ENCODE data around the gene SOBP.

SOBP gene

GRCh38 chr6:107689190-107689589, 199.3 kb downstream of the SOBP start:
- TF ChIP-seq, protein P1, sequence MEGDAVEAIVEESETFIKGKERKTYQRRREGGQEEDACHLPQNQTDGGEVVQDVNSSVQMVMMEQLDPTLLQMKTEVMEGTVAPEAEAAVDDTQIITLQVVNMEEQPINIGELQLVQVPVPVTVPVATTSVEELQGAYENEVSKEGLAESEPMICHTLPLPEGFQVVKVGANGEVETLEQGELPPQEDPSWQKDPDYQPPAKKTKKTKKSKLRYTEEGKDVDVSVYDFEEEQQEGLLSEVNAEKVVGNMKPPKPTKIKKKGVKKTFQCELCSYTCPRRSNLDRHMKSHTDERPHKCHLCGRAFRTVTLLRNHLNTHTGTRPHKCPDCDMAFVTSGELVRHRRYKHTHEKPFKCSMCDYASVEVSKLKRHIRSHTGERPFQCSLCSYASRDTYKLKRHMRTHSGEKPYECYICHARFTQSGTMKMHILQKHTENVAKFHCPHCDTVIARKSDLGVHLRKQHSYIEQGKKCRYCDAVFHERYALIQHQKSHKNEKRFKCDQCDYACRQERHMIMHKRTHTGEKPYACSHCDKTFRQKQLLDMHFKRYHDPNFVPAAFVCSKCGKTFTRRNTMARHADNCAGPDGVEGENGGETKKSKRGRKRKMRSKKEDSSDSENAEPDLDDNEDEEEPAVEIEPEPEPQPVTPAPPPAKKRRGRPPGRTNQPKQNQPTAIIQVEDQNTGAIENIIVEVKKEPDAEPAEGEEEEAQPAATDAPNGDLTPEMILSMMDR (conservative IDR thresholded peaks at IDR 0.05; ENCODE audit: low read depth, low read length) = no peak
- H3K4me3 ChIP-seq (ENCODE audit: low read depth, low read length) = no peak overlapping the region
- no peak for DNase-seq (ENCODE audit: low read depth)

DNA sequence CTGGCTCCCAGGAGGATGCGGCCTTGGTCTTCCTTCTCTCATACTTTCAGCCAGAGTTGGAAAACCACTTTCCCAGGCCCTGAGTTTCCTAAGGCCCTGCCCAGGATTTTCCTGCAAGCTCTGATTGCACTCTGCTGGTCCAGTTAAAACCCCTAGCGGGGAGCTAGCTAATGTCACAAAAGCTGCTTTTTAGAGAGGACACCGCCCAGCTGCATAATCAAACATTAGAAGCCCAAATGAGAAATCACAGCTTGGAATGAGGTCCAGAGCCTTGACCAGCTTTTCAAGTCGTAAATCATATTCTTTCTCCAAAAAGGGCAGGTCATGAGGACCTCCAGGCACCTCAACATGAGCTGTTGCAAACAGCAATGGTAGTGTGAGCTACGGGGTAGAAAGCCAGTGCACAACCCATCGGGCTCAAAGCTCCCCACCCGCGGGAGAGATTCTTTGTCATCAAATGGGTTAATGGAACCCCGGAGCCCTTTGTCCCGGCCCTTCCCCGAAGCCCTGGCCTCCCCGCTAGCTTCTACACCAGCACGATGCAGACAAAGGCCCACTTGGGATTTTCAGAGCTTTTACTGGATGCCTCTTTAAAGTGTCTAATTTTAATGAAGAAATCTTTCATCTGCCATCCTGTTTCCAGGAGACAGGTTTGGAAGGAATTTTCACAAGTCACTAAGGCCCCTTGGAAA, 200.2 kb downstream of the SOBP start:
- no peak for DNase-seq (ENCODE audit: low read depth)
- H3K4me3 ChIP-seq (ENCODE audit: low read depth, low read length) = no peak overlapping the region
- TF ChIP-seq, protein P1 (conservative IDR thresholded peaks at IDR 0.05; ENCODE audit: low read depth, low read length) = no peak

GRCh38 chr6:107690643-107691061, 200.7 kb downstream of the SOBP start:
- TF ChIP-seq, protein P1 (conservative IDR thresholded peaks at IDR 0.05; ENCODE audit: low read depth, low read length) = no peak
- H3K4me3 ChIP-seq (ENCODE audit: low read depth, low read length) = no peak overlapping the region
- peak; percentile 64 for DNase-seq (ENCODE audit: low read depth)

GRCh38 chr6:107691062-107691751, 201.3 kb downstream of the SOBP start:
- DNase-seq (ENCODE audit: low read depth) = peak; percentile 88
- TF ChIP-seq, protein P1 (conservative IDR thresholded peaks at IDR 0.05; ENCODE audit: low read depth, low read length) = no peak
- no peak overlapping the region for H3K4me3 ChIP-seq (ENCODE audit: low read depth, low read length)

- H3K4me3 ChIP-seq (ENCODE audit: low read depth, low read length) = no peak overlapping the region
Measured at GRCh38 chr6:107692351-107692750, 202.4 kb downstream of the SOBP start.

GRCh38 chr6:107695061-107695720, 205.3 kb downstream of the SOBP start:
- DNase-seq (ENCODE audit: low read depth) = peak; percentile 43
- no peak overlapping the region for H3K4me3 ChIP-seq (ENCODE audit: low read depth, low read length)
- TF ChIP-seq, protein P1 (conservative IDR thresholded peaks at IDR 0.05; ENCODE audit: low read depth, low read length) = no peak

More at GRCh38 chr6:107692351-107692750, 202.4 kb downstream of the SOBP start:
- TF ChIP-seq, protein P1 (conservative IDR thresholded peaks at IDR 0.05; ENCODE audit: low read depth, low read length) = no peak
- peak; percentile 89 for DNase-seq (ENCODE audit: low read depth)

Measured in choroid plexus epithelial cell (primary cell).